HUDEP-2 (cell line): Measurements from ENCODE around the gene ENKD1.

Experiments used
- DNase-seq, 76 experiments: peaks; one replicate each; lab custom pipeline; 2025; ENCODE audit not compliant: unreplicated experiment in 76 of 76; lab: John Stamatoyannopoulos, UW

Gene ENKD1

GRCh38 chr16:67652578-67653127 is 13.9 kb downstream of the ENKD1 start:
- no peak for DNase-seq

GRCh38 chr16:67651847-67652246 is 14.7 kb downstream of the ENKD1 start:
- no peak for DNase-seq

GRCh38 chr16:67651039-67651438 is 15.5 kb downstream of the ENKD1 start:
- DNase-seq = no peak

- DNase-seq = no peak
Measured at GRCh38 chr16:67650023-67650422, 16.5 kb downstream of the ENKD1 start.

- no peak for DNase-seq
Measured at GRCh38 chr16:67649494-67649931, 17.0 kb downstream of the ENKD1 start.

- no peak for DNase-seq
Measured at GRCh38 chr16:67648764-67649407, 17.7 kb downstream of the ENKD1 start.

GRCh38 chr16:67648088-67648763 is 18.3 kb downstream of the ENKD1 start:
- no peak for DNase-seq

GRCh38 chr16:67647681-67648080 is 18.9 kb downstream of the ENKD1 start:
- DNase-seq = no peak

- DNase-seq = no peak
Measured at GRCh38 chr16:67647111-67647651, 19.4 kb downstream of the ENKD1 start.

- DNase-seq = peak in 5 of 76 experiments; percentile 6 to 28 (median 16)
Measured at GRCh38 chr16:67645397-67646121, 21.0 kb downstream of the ENKD1 start.

- no peak for DNase-seq
Measured at GRCh38 chr16:67644038-67644437, 22.5 kb downstream of the ENKD1 start.

GRCh38 chr16:67641779-67642708 is 24.5 kb downstream of the ENKD1 start:
- peak in 13 of 76 experiments; percentile 7 to 48 (median 18) for DNase-seq

GRCh38 chr16:67637625-67638024 is 28.9 kb downstream of the ENKD1 start:
- DNase-seq = no peak

GRCh38 chr16:67636713-67637112 is 29.8 kb downstream of the ENKD1 start:
- no peak for DNase-seq

GRCh38 chr16:67632415-67633172 is 34.0 kb downstream of the ENKD1 start:
- DNase-seq = peak in 1 of 76 experiments; percentile 11

GRCh38 chr16:67628216-67628615 is 38.3 kb downstream of the ENKD1 start:
- no peak for DNase-seq

- peak in 8 of 76 experiments; percentile 2 to 13 (median 8) for DNase-seq
Measured at GRCh38 chr16:67613808-67614207, 52.7 kb downstream of the ENKD1 start.
